ENCODE measurements around the gene BHLHA9.
A peak's percentile ranks its signal among the peaks of the same experiment; 100 is the strongest.

The BHLHA9 gene

DNA sequence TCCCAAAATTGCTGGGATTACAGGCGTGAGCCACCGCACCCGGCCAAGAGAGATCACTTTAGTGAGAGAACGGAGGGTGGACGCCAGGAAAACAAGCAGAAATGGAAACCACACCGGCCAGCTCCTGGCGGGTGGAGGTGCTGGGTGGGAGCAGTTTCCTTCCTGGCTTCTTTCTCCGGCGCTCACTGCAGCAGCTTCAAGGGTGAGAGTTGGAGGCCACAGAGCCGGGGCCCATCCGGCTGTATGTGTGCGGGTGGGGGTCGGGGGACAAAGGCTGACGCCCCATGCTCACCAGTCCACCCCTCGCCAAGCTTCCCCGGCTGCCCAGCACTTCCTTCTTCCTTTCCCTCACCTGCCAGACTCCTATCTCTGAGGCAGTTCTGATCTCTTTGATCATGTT is 13.5 kb upstream of the BHLHA9 start:
- no peak for DNase-seq

DNA sequence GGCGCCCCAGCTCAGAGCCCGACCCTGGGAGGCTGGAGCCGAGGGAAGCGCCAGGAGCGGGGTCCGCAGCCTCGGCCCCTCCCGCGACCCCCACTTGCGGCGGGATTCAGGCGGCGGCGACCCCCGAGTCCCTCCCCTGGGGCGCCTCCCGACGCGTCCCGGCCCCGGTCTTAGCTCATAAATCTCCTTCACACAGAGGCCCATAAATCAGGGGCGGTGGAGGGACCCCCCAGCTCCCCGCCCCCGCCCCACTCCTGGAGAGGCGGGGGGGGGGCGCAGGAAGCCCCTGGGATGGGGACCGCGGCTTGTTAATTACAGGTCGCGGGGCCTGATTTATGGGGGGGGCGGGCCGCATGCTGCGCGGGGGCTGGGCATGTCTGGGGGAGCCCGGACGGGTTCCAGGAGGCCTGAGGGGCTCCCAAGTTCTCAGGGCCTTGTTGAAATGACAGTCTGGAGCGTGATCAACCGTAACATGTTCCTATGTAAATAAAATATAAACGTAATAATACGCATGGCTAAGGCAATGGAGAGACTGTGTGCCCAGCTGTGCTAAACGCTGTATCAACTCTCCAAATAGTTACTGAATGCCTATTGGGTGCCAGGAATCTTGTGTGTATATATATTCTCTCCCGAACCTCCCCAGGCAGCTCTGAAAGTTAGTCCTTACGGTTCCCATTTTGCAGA is 10.0 kb upstream of the BHLHA9 start:
- DNase-seq, result no peak

DNA sequence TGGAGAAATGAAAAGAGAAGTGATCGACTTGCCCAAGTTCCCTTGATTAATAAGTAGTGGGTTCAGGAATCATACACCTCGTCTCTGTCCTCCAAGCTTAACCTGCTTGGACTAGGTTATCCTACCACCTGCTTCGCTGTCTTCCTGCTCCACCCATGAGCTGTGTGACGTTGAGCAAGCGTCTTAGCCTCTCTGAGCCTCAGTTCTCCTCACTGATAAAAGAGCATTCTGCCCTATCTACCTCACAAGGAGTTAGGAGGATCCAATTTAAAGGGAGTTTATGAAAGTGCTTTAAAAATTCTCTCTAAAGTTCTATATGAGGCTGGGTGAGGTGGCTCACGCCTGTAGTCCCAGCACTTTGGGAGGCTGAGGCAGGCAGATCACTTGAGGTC is 9.5 kb upstream of the BHLHA9 start:
- DNase-seq, result no peak

DNA sequence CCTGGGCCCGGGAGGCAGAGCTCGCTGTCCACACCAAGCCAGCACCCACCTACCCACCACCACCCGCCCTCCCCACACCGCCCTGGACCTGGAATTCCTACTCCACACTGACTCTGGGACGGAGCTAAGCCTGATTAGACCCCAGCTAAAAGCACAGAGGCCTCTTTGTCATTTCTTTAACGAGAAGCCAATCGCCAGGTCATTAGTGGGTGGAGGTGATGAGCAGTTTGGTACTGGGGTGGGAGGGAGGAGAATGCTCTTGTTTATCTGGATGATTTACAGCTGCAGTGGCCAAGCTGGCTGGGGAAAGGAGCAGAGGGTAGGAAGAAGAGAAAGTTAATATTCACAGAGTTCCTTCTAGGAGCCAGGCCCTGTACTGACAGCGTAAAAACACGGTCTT is 6.0 kb upstream of the BHLHA9 start:
- DNase-seq, result no peak

DNA sequence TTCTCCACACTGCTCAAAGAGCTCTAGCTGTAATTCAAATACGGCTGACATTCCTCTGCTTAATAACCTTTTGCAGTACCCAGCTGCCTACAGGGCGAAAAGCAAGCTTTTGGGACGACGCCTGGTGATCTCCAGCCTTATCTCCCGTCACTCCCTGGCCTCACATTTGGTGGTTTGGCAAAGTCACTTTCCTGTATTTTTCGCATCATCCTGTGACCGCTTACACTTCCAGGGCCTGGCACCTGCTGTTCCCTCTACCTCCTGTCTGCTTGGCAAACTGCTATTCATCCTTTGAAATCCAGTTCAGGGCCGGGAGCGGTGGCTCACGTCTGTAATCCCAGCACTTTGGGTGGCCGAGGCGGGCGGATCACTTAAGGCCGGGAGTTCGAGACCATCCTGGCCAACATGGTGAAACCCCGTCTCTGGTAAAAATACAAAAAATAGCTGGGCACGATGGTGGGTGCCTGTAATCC is 2.7 kb upstream of the BHLHA9 start:
- no peak for DNase-seq

DNA sequence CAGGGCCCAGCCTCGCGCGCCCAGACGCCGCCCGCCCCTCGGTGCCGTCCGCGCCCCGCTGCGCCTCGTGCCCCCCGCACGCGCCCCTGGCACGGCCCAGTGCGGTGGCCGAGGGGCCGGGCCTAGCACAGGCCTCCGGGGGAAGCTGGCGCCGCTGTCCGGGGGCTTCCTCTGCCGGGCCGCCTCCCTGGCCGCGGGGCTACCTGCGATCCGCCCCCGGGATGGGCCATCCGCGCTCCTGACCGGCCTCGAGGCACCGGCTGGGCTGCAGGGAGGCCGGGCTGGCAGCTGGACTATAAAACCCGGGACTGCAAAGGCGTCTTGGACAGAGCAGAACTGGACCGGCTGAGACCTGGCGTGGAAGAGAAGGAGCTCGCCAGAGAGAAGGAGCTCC is 783 bp downstream of the BHLHA9 start:
- no peak for DNase-seq

DNA sequence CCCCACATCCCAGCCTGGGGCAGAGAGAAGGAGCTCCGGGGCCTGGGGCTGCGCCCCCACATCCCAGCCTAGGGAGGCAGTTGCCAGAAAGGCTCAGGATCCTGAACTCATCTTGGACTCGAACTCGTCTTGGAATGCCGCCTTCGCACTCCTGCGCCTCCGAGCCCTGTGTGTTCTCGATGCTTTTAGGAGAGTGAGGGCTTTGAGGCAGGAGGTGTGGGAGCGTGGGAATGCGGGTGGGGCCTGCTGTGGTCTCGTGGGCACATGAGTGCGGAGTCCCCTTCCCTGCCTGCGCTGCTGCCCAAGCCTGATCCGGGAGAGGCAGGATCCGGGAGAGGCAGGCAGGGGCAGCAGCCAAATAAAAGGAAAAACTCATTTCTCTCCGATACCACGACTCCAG is 1.2 kb downstream of the BHLHA9 start:
- no peak for DNase-seq

DNA sequence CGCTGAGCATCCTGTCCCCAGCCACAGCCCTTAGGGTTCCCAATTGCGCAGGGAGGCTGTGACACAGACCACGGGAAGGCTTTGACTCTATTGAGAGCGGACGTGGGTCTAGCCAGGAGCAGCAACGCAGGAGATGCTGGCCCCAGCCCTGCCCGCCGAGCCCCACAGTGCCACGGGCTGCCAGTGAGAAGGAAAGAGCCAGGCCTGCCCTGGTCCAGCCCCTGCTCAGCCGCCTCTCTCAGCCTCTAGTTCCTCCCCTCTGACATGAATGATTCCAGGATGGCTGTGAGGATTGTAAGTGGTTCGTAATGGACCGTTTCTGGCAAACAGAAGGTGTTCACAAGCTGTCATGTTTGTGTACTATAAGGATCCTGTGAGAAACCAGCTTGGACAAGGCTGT is 2.5 kb downstream of the BHLHA9 start:
- no peak for DNase-seq

DNA sequence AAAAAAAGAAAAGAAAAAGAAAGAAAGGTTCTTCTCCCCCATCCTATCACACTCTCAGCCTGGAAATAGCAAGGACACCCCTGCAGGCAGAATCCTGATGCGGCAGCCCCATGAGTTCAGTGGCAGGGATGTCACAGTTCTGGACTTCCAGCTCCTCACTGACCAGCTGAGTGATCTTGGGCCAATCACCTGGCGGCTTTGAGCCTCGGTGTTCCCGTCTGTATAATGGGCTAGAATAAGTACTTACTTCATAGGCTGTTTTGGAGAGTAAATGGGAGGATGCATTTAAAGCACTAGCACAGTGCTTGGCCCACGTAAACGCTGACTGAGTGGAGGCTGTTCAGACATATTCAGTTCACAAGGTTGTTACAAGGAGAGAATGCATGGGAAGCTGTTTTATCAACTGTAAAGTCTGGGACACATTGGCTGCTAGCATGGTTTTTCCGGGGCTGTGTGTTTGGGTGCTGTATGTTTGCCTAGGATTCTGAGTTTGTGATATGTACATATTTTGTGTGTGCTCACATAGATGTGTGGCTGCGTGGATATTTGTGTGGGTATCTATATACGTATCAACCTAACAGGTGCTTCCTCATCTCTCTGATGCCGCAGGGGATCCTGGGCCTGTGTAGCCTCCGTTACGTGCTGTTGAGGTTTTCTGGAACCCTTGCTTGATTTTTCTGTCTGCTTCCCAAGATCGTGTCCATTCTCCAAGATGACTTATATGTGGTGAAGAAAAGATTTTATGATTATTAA is 3.4 kb downstream of the BHLHA9 start:
- no peak for DNase-seq

DNA sequence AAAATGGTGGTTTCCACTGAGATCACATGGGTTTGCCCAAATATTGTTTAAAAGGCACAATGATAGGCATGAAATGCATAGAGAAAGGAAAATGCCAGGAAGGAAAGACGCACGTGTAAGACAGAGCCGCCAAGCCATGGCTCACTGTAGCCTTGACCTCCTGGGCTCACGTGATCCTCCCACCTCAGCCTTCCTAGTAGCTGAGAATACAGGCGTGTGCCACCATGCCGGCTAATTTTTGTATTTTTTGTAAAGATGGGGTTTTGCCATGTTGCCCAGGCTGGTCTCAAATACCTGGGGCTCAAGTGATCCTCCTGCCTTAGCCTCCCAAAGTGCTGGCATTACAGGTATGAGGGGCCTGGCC is 4.0 kb downstream of the BHLHA9 start:
- no peak for DNase-seq

DNA sequence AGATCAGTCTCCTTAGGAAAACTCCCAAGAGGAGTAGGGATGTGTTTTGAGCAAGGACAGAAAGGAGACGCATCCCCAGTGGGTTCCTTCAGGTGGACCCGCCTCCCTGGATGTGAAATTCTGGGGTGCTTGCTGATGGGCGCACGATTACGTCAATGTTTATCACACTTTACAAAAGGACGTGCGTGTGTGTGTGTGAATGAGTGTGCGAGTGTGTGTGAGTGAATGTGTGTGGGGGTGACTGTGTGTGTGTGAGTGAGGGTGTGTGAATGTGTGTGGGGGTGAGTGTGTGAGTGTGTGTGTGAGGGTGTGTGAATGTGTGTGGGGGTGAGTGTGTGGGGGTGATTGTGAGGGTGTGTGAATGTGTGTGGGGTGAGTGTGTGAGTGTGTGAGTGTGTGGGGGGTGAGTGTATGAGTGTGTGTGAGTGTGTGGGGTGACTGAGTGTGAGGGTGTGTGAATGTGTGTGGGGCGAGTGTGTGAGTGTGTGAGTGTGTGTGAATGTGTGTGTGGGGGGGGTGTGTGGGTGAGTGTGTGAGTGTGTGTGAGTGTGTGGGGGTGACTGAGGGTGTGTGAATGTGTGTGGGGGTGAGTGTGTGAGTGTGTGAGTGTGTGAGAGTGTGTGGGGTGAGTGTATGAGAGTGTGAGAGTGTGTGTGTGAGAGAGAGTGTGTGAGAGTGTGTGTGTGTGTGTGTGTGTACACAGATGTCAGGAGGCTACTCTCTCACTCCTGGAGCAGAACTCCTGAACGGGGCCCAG is 5.1 kb downstream of the BHLHA9 start:
- no peak for DNase-seq

DNA sequence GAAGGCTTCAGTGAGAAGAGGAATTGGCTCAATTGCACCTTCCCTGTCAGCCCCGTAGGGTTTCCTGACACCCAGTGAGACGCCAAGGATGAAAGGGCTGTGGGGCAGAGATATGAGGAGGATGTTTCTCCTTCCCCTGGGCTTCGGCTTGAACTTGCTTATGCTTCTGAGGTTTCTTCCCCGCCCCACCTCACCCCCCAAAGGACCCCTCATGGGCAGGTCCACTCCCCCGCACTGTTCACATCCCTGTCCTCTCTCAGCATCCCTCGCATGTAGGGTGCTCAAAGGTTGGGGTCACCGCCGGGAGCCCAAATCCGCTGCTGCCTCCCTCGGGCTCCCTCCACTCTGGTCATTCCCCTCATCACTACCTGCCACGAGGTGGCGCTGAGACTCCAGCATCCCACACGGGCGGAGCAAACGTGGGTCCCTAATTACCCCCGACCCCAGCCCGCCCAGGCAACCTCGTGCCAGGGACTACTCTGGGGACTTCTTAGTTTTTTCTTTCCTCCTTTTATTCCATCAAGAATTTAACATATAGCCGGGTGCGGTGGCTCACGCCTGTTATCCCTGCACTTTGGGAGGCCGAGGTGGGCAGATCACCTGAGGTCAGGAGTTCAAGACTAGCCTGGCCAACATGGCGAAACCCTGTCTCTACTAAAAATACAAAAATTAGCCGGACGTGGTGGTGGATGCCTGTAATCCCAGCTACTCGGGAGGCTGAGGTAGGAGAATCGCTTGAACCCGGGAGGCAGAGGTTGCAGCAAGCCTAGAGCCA is 5.9 kb downstream of the BHLHA9 start:
- peak; percentile 17 for DNase-seq

DNA sequence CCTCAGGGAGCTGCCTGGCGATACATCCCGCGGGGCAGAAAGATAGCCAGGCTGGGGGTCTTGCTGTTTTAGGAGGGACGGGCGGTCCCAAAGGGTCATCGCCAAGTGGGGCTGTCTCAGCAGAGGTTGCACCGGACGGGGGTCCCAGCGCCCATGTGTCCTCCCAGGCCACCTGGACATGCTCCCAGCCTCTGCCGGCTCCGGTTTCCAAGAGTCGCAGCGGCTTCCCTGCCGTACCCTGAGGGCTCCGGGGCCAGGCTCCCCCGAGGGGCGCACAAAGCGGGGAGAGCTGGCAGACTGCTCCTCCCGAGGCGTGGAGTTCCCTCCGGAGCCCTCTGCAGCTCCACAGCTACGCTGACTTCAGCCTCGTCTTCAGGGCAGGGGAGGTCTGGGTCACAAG is 10.4 kb downstream of the BHLHA9 start:
- no peak for DNase-seq

DNA sequence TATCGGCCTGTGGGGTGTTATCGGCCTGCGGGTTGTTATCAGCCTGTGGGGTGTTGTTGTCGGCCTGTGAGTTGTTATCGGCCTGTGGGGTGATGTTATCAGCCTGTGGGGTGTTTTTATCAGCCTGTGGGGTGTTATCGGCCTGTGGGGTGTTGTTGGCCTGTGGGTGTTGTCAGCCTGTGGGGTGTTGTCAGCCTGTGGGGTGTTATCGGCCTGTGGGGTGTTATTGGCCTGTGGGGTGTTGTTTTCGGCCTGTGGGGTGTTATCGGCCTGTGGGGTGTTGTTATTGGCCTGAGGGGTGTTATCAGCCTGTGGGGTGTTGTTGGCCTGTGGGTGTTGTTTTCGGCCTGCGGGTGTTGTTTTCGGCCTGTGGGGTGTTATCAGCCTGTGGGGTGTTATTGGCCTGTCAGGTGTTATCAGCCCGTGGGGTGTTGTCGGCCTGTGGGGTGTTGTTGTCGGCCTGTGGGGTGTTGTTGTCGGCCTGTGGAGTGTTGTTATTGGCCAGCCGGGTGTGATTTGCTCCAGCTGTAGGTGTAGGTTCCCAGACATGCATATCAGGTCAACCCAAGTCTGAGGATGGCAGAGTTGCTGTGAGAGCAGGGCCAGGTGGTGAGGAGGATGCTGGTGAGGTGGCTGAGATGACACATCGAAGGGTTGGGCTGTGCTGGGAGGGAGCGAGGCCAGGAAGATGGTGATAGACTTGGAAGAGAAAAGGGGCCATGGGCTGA is 16.3 kb downstream of the BHLHA9 start:
- no peak for DNase-seq

DNA sequence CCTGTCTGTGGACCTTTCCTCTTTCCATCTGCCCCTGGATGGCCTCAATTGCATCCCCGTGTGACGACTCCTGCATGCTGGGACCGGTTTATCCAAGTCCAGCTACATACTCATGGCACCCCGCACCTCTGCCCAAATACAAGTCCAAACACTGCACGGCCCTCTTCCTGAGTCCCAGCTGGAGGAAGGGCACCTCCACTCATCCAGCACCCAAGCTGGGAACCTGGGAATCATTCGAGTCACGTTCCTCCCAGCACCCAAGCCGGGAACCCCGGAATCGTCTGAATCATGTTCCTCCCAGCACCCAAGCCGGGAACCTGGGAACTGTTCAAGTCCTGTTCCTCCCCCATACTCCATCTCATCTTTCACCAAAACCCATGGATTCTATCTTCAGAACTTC is 19.5 kb downstream of the BHLHA9 start:
- DNase-seq, result no peak

DNA sequence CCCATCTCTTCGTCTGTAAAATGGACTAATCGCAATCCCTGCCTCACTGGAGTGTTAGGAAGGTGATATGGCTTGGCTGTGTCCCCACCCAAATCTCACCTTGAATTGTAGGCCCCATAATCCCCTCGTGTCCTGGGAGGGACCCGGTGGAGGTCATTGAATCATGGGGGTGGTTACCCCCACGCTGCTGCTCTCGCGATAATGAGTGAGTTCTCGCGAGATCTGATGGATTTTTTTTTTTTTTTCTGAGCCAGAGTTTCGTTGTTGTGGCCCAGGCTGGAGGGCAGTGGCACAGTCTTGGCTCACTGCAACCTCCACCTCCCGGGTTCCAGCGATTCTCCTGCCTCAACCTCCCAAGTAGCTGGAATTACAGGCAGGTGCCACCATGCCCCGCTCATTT is 20.4 kb downstream of the BHLHA9 start:
- DNase-seq, result no peak

DNA sequence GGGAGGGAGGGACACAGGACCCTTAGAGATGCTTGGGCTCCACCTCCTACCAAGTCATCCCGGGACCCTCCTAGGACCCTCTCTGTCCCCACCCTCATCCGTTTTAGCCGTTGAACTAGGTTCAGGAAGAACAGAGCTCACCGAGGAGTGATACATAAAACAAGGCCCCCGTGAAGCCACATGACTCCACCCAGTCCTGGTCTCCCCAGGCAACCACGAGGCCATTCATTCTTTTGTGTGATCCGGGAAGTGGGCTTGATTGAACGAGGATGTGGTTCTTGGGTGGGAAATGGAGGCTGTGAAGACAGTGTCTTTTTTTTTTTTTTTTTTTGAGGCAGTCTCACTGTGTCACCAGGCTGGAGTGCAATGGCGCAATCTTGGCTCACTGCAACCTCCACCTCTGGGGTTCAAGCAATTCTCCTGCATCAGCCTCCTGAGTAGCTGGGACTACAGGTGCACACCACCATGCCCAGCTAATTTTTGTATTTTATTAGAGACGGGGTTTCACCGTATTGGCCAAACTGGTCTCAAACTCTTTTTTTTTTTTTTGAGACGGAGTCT is 24.0 kb downstream of the BHLHA9 start:
- no peak for DNase-seq

DNA sequence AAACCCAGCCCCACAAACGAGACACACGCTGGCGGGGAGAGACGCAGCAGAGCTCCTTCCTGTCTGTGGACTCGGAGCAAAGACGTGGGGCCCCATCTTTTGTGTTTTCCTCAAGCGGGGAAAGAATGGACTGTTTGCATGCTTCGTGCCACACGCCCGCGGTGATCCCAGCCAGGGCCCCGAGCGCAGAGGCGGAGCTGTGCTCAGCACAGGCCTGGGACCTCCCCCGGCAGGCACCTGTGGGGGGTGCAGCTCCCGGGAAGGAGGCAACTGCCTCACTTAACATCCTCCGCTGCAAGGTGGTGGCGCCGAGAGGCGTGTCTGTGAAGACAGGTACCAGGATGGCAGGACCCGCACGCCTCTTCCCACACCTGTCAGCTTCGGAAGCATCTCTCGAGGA is 28.4 kb downstream of the BHLHA9 start:
- no peak for DNase-seq

DNA sequence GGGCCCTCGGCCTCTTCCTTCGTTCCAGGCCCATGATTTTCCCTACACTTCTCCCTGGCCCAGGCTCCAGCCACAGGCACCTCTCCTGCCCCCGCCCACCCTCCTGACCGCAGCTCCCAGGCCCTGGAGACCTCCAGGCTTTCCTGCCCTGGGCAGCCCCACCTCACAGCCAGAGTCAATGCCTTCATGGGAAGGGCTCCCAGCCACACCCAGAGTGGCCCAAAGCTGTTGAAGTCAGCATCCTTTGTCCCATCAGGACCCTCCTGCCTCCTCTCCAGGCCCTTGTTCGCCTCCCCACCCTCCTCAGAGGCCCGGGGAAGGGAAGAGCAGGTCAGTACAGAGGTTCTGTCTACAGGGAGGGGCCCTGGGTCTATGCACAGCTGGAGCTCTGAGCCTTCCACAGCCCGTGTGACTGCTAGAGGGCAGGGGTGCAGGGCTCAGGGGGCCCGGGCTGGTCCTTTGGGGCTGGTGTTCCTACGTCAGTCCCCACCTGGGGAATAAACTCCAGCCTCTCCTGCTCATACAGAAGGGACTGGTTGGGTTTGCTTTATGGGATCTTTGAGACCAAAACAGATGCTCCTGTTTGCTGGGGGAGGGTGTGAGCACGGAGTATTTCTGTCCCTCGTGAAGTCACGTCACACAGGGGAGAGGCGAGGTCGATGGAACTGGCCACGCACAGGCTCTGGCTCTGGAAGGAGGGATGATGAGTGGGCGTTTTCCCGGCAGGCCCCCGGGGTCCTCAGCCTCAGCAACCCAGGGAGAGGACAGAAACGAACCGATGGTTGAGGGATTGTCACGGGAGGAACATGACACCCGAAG is 29.5 kb downstream of the BHLHA9 start:
- no peak for DNase-seq

DNA sequence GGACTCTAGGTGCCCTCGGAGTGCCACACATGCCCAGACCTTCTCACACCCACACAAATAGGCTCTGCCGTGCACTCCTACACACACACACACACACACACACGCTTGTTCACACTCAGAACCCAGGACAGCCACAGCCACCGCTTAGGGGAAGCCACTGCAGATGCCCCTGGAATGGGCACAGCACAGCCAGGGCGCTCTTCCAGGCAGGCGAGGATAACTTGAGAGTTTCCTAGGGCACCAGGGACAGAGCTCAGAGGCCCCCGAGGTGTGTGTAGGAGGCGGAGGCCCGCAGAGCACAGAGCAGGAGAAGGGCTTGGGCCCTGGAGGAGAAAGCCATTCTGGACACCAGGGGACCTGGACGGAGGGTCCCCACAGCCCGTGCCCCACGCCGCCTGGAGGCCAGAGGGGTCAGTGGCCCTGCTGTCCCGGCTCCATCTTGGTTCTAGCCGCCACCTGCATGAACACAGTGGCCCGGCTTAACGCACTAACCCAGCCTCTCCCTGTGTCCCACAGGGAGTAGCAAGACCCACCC is 30.2 kb downstream of the BHLHA9 start:
- DNase-seq, result no peak

DNA sequence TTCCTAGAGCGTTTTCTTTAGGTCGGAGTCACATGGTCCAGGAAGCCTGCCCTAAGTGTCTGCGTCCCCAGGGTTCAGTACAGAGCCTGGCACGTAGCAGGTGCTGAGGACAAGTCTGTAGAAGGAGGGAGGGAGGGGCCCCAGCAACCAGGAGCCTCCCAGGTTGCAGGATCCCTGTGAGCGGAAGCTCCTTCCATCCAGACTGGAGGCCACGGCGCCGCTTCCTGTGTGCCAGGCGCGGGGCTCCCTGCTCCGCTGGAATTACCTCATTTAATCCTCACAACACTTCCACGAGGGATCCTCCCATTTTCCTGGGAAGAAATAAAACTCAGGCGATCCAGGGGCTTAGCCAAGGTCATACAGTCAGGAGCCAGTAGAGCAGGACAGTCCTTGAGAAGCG is 31.3 kb downstream of the BHLHA9 start:
- no peak for DNase-seq

Measured in midbrain (tissue), 1 donor.